NCI-H345 (cell line): ENCODE data around the gene ELL.
"Not testable (repeated sequence)": the region's sequence is repeated elsewhere in the genome, so short reads cannot be mapped to it uniquely, and the experiment has no call there.

Experiments used
- DNase-seq: peaks from one replicate; lab custom pipeline; 2025; lab: John Stamatoyannopoulos, UW

Gene ELL

GRCh38 chr19:18521692-18522123 lies at the start of gene ELL:
ELL (minus strand) TSS chr19:18522070; CDS start chr19:18522055, 15 bp downstream.
- DNase-seq: no peak

- no peak for DNase-seq
Measured at GRCh38 chr19:18568367-18568766, 46.5 kb upstream of the ELL start.

GRCh38 chr19:18566953-18567352 lies 45.1 kb upstream of the ELL start:
- no peak for DNase-seq

GRCh38 chr19:18562086-18562485 lies 40.2 kb upstream of the ELL start:
- DNase-seq: no peak

- DNase-seq: no peak
Measured at GRCh38 chr19:18559685-18560084, 37.8 kb upstream of the ELL start.

- no peak for DNase-seq
Measured at GRCh38 chr19:18558604-18559003, 36.7 kb upstream of the ELL start.

- DNase-seq: no peak
Measured at GRCh38 chr19:18558202-18558555, 36.3 kb upstream of the ELL start.

- DNase-seq: peak; percentile 94
Measured at GRCh38 chr19:18557411-18558201, 35.7 kb upstream of the ELL start, which contains the start of gene KXD1. KXD1 (plus strand) TSS chr19:18557870; CDS start chr19:18562057, 4,187 bp downstream.

GRCh38 chr19:18551631-18552030 lies 29.8 kb upstream of the ELL start:
- DNase-seq: no peak

GRCh38 chr19:18543814-18544475 lies 22.1 kb upstream of the ELL start:
- DNase-seq: no peak

- DNase-seq: peak; percentile 86
Measured at GRCh38 chr19:18542941-18543813, 21.3 kb upstream of the ELL start, which contains the start of gene FKBP8. FKBP8 (minus strand) TSS chr19:18543573; CDS start chr19:18541970, 1,603 bp downstream.

GRCh38 chr19:18541992-18542940 lies 20.4 kb upstream of the ELL start:
- no peak for DNase-seq

GRCh38 chr19:18541258-18541991 lies 19.6 kb upstream of the ELL start:
- DNase-seq: no peak

- not testable (repeated sequence) for DNase-seq
Measured at GRCh38 chr19:18540200-18540599, 18.3 kb upstream of the ELL start.

GRCh38 chr19:18539372-18539771 lies 17.5 kb upstream of the ELL start:
- DNase-seq: no peak

- no peak for DNase-seq
Measured at GRCh38 chr19:18538115-18538514, 16.2 kb upstream of the ELL start.

GRCh38 chr19:18537431-18537830 lies 15.6 kb upstream of the ELL start:
- DNase-seq: no peak

- DNase-seq: no peak
Measured at GRCh38 chr19:18536475-18536874, 14.6 kb upstream of the ELL start.

GRCh38 chr19:18533058-18533457 lies 11.2 kb upstream of the ELL start:
- DNase-seq: no peak

GRCh38 chr19:18532168-18532890 lies 10.5 kb upstream of the ELL start:
- no peak for DNase-seq
